Lower leg skin (tissue), 4 donors: ENCODE measurements around the gene ABCC10. TPM values are rescaled to one million over a fixed set of nuclear protein-coding genes. Genes with fewer than 3 reads are reported as not detected.

Experiments used
- DNase-seq, 2 donors: peaks; one replicate each; pipeline ENCODE4 v3.0.0-alpha.2; 2019; ENCODE audit warnings: low spot score in 2 of 2
- H3K4me3 ChIP-seq: fragments of 200-600 bp; sonication (generic); 2 replicates; pipeline ENCODE4 v1.5.1; 2017; ENCODE audit warnings: mild to moderate bottlenecking, low read depth; ENCODE audit not compliant: poor library complexity, severe bottlenecking
- POLR2A ChIP-seq, 2 donors: fragments of 450-650 bp; IDR thresholded peaks; one replicate each; pipeline ENCODE4 v1.6.1; 2016 to 2017; ENCODE audit warnings: antibody characterized with exemption in 2 of 2, mild to moderate bottlenecking in 1 of 2, moderate library complexity in 1 of 2
- WGBS, 2 donors: methylation state at CpG; one replicate each; pipeline ENCODE4 v1.1.5; 2018; 5-methylcytosine and 5-hydroxymethylcytosine counted together
- intact Hi-C: fragments of 100-400 bp; cut with DNase I; formaldehyde crosslinking; loops from one replicate; pipeline ENCODE4 v1.15.0; 2023; ENCODE audit warnings: low total_unique reads
- total RNA-seq, 4 donors: library from RNA; depleted of rRNA; stranded (reverse); fragments of >200 nt; gene quantifications; one replicate each; pipeline ENCODE4 v1.1.0, GENCODE V29; 2016
- TF ChIP-seq, protein P1 (sequence below), 3 donors: fragments of 450-650 bp; IDR thresholded peaks; one replicate each; pipeline ENCODE4 v1.5.1; 2016; ENCODE audit warnings: antibody characterized with exemption in 3 of 3, mild to moderate bottlenecking in 3 of 3, moderate library complexity in 2 of 3

Gene ABCC10
- total RNA-seq, 4 donors from 2014 or later: 9.4 to 17.9 (median 15.9) TPM

DNA sequence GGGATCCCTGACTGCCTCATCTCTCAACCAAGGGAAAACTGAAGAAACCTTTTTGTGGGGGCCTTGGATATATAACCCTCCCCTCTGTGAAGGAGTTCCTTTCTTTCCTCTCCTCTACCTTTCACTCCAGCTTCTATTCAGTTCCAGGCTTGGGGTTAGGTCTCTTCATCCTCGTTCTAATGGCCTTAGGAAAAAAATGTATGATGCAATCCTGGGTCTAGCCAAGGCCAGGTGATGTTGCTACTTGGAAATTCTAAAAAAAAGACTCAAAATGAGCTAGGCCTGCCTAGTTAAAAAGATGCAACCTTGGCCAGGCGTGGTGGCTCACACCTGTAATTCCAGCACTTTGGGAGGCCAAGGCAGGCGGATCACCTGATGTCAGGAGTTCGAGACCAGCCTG is 7.6 kb downstream of the ABCC10 start:
- no peak overlapping the region for H3K4me3 ChIP-seq
- no peak for TF ChIP-seq POLR2A (IDR thresholded peaks at IDR 0.05)
- TF ChIP-seq, protein P1, sequence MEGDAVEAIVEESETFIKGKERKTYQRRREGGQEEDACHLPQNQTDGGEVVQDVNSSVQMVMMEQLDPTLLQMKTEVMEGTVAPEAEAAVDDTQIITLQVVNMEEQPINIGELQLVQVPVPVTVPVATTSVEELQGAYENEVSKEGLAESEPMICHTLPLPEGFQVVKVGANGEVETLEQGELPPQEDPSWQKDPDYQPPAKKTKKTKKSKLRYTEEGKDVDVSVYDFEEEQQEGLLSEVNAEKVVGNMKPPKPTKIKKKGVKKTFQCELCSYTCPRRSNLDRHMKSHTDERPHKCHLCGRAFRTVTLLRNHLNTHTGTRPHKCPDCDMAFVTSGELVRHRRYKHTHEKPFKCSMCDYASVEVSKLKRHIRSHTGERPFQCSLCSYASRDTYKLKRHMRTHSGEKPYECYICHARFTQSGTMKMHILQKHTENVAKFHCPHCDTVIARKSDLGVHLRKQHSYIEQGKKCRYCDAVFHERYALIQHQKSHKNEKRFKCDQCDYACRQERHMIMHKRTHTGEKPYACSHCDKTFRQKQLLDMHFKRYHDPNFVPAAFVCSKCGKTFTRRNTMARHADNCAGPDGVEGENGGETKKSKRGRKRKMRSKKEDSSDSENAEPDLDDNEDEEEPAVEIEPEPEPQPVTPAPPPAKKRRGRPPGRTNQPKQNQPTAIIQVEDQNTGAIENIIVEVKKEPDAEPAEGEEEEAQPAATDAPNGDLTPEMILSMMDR (IDR thresholded peaks at IDR 0.05): no peak
- intact Hi-C loops: no loop called here
- no peak for DNase-seq
- 84% methylated on average over 4 of the region's 4 CpGs for WGBS, 2 donors

DNA sequence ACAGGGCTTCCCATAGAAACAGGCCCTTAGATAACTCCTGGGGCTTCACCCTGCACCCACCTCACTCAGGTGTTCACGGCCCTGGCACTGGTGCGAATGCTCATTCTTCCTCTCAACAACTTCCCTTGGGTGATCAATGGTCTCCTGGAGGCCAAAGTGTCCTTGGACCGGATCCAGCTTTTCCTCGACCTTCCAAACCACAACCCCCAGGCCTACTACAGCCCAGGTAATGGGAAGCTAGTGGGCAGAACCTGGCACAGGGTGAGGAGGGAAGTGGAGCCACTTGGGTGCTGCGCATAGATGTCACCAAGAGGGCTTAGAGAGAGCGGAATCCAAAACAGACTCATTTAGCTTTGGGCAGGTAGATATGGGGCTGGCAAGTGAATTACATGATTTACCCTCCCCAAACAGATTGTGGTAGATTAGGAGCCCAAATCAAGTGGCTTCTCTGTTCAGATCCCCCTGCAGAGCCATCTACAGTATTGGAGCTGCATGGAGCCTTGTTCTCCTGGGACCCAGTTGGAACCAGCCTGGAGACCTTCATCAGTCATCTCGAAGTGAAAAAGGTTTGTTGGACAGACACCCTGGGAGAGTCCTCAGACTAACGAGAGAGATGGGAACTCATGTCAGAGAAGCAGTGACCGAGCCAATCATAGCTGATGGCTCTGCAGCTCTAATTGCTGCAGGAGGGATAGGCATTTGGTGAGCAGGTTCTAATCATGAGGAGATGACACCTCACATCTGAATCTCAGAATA is 8.5 kb downstream of the ABCC10 start:
- no peak for TF ChIP-seq POLR2A (IDR thresholded peaks at IDR 0.05)
- TF ChIP-seq, protein P1 (IDR thresholded peaks at IDR 0.05): no peak
- WGBS, 2 donors: 71% methylated on average over 9 of the region's 9 CpGs
- intact Hi-C loops: no loop called here

DNA sequence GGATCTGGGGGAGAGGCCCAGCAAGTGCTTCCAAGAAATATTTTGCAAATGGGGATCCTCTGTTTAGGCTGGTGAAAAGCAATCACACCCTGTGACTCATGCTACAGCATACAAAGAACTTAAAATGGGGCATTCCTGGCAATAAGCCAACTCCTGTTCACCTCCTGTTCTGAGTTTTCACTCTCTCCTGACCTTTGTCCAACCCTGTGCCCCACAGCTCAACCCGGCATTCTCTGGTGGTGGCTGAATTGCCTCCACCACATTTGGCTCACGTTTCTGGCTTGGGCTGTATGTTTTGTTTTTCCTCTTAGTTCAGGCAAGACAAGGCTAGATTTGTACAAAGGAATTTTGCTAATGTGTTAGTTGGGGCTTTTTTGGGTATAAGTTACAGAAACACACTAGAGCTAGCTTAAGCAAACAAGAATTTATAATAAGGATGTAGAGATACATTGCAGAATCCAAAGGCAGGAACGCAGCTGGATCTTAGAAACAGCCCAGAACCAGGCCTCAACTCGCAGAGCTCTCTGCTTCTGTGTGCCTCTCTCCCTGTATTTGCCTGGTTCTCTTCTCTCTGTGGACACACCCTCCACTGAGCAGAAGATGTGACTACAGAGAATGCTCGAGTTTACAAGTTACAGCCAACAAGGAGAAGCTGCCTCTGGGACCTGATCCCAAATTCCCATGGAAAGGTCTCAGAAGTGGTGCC is 9.4 kb downstream of the ABCC10 start:
- 17 to 24% methylated on average over 5 of the region's 5 CpGs for WGBS, 2 donors
- intact Hi-C loops: no loop called here
- no peak overlapping the region for H3K4me3 ChIP-seq
- no peak for TF ChIP-seq POLR2A (IDR thresholded peaks at IDR 0.05)
- TF ChIP-seq, protein P1 (IDR thresholded peaks at IDR 0.05): peak in 1 of 3 donors; percentile 30
- DNase-seq: peak in 1 of 2 donors; percentile 59

More for the DNA sequence above, 8.5 kb downstream of the ABCC10 start:
- no peak for DNase-seq
- no peak overlapping the region for H3K4me3 ChIP-seq

DNA sequence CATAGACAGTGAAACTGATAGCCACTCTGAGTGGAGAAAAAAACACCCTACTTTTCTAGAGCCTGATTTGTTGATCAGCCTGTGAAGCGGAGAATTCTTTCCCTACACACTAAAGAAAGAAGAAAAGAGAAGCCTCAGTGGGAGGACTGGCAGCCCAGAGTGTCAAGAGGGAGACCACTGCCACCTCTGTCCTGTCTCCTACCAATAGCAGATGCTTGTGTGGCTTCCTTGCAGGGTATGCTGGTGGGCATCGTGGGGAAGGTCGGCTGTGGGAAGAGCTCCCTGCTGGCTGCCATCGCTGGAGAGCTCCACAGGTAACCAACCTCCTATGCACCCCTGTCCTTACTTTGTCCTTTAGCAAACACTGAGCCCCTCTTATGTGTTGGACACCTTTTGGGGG is 10.4 kb downstream of the ABCC10 start:
- WGBS, 2 donors: 65% methylated on average over 4 of the region's 4 CpGs
- H3K4me3 ChIP-seq: no peak overlapping the region
- no peak for DNase-seq
- intact Hi-C loops: no loop called here
- no peak for TF ChIP-seq POLR2A (IDR thresholded peaks at IDR 0.05)
- TF ChIP-seq, protein P1 (IDR thresholded peaks at IDR 0.05): no peak

DNA sequence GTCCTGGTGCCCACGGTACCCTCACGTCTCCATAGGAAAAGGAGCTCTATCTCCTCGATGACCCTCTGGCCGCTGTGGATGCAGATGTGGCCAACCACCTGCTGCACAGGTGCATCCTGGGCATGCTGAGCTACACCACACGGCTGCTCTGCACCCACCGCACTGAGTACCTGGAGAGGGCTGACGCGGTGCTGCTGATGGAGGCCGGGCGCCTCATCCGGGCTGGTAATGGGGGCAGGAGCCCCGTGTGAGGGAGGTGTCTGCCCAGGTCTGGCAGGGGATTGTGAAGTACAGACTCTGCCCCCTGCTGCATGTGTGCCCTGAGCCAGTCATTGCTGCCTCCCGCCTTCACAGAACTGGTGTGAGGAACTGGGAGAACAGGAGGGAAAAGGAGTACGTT is 15.6 kb downstream of the ABCC10 start:
- 88 to 91% methylated on average over 14 of the region's 14 CpGs for WGBS, 2 donors
- DNase-seq: no peak
- intact Hi-C loops: no loop called here
- TF ChIP-seq, protein P1 (IDR thresholded peaks at IDR 0.05): no peak
- no peak for TF ChIP-seq POLR2A (IDR thresholded peaks at IDR 0.05)
- no peak overlapping the region for H3K4me3 ChIP-seq
